ENCODE data around the gene TMEM107.
"Not testable (repeated sequence)": the region's sequence is repeated elsewhere in the genome, so short reads cannot be mapped to it uniquely, and the experiment has no call there.

Gene TMEM107

GRCh38 chr17:8189711-8190477, 13.7 kb upstream of the TMEM107 start, which contains the start of gene BORCS6:
Gene BORCS6 (minus strand): TSS chr17:8190180. CDS start chr17:8190140, 40 bp downstream.
- FAIRE-seq = no peak

GRCh38 chr17:8189041-8189710, 13.0 kb upstream of the TMEM107 start:
- FAIRE-seq (no peak), DNase-seq (ENCODE audit: low spot score) (no peak)

More at GRCh38 chr17:8189711-8190477, 13.7 kb upstream of the TMEM107 start, which contains the start of gene BORCS6:
- peak; percentile 89 for DNase-seq (ENCODE audit: low spot score)

- FAIRE-seq (no peak), DNase-seq (ENCODE audit: low spot score) (no peak)
Observed at GRCh38 chr17:8188263-8188839, 12.2 kb upstream of the TMEM107 start.

GRCh38 chr17:8187517-8188262, 11.5 kb upstream of the TMEM107 start:
- DNase-seq (ENCODE audit: low spot score) (peak; percentile 73), FAIRE-seq (no peak)

- DNase-seq (ENCODE audit: low spot score) = peak; percentile 68
- no peak for FAIRE-seq
Observed at GRCh38 chr17:8186787-8187516, 10.8 kb upstream of the TMEM107 start.

- no peak for FAIRE-seq
- no peak for DNase-seq (ENCODE audit: low spot score)
Observed at GRCh38 chr17:8186446-8186786, 10.2 kb upstream of the TMEM107 start.

- no peak for FAIRE-seq
- peak; percentile 54 for DNase-seq (ENCODE audit: low spot score)
Observed at GRCh38 chr17:8185582-8186445, 9.6 kb upstream of the TMEM107 start.

- DNase-seq (ENCODE audit: low spot score) (no peak), FAIRE-seq (no peak)
Observed at GRCh38 chr17:8176998-8177731, 985 bp upstream of the TMEM107 start.

- DNase-seq (ENCODE audit: low spot score) = no peak
- no peak for FAIRE-seq
Observed at GRCh38 chr17:8175795-8176196, 384 bp downstream of the TMEM107 start.

GRCh38 chr17:8173871-8174322, 2.3 kb downstream of the TMEM107 start:
- FAIRE-seq = no peak
- no peak for DNase-seq (ENCODE audit: low spot score)

- DNase-seq (ENCODE audit: low spot score) (peak; percentile 62), FAIRE-seq (no peak)
Observed at GRCh38 chr17:8173056-8173870, 2.9 kb downstream of the TMEM107 start.

- not testable (repeated sequence) for FAIRE-seq; DNase-seq (ENCODE audit: low spot score)
Observed at GRCh38 chr17:8170186-8170585, 6.0 kb downstream of the TMEM107 start.

GRCh38 chr17:8167526-8167925, 8.7 kb downstream of the TMEM107 start:
- DNase-seq (ENCODE audit: low spot score) = no peak
- FAIRE-seq = no peak

- FAIRE-seq (no peak), DNase-seq (ENCODE audit: low spot score) (no peak)
Observed at GRCh38 chr17:8166731-8167130, 9.4 kb downstream of the TMEM107 start.

GRCh38 chr17:8164815-8165131, 11.4 kb downstream of the TMEM107 start:
- no peak for FAIRE-seq
- DNase-seq (ENCODE audit: low spot score) = no peak

GRCh38 chr17:8163978-8164814, 12.0 kb downstream of the TMEM107 start:
- FAIRE-seq (no peak), DNase-seq (ENCODE audit: low spot score) (no peak)

Measured in urothelium cell line (cell line).